Osteocyte (in vitro differentiated cells): Measurements from ENCODE around the gene SLC45A1. TPM values are rescaled to one million over a fixed set of nuclear protein-coding genes. Genes with fewer than 3 reads are reported as not detected.
A peak's percentile ranks its signal among the peaks of the same experiment; 100 is the strongest.

ENCODE experiments used
- DNase-seq: peaks from one replicate; pipeline ENCODE4 v3.0.0; 2021; ENCODE audit warnings: mixed read lengths; ENCODE audit not compliant: unreplicated experiment; ENCODE audit errors: extremely low spot score
- H3K27ac Mint-ChIP-seq: one replicate; pipeline ENCODE4 v1.8.0; 2021; ENCODE audit warnings: mild to moderate bottlenecking, mixed read lengths; ENCODE audit not compliant: unreplicated experiment
- H3K27me3 Mint-ChIP-seq: one replicate; pipeline ENCODE4 v1.8.0; 2021; ENCODE audit warnings: mixed read lengths; ENCODE audit not compliant: unreplicated experiment
- H3K36me3 Mint-ChIP-seq: one replicate; pipeline ENCODE4 v1.8.0; 2021; ENCODE audit warnings: mixed read lengths; ENCODE audit not compliant: unreplicated experiment
- H3K4me1 Mint-ChIP-seq: one replicate; pipeline ENCODE4 v1.8.0; 2021; ENCODE audit warnings: mixed read lengths; ENCODE audit not compliant: unreplicated experiment
- H3K4me3 Mint-ChIP-seq: one replicate; pipeline ENCODE4 v1.8.0; 2021; ENCODE audit warnings: mild to moderate bottlenecking, moderate library complexity, mixed read lengths; ENCODE audit not compliant: unreplicated experiment
- H3K9me3 Mint-ChIP-seq: one replicate; pipeline ENCODE4 v1.8.0; 2021; ENCODE audit warnings: mixed read lengths; ENCODE audit not compliant: unreplicated experiment
- CTCF ChIP-seq: fragments of 200-600 bp; sonication (generic); IDR thresholded peaks from 2 replicates; pipeline ENCODE4 v1.5.0; 2021; ENCODE audit warnings: antibody characterized with exemption, mild to moderate bottlenecking, moderate library complexity
- total RNA-seq: library from RNA; stranded (reverse); gene quantifications from 2 replicates; pipeline ENCODE4 v1.2.1, GENCODE V29; 2021

Gene SLC45A1
- total RNA-seq, 1 donor from 2014 or later = 3.2 TPM

DNA sequence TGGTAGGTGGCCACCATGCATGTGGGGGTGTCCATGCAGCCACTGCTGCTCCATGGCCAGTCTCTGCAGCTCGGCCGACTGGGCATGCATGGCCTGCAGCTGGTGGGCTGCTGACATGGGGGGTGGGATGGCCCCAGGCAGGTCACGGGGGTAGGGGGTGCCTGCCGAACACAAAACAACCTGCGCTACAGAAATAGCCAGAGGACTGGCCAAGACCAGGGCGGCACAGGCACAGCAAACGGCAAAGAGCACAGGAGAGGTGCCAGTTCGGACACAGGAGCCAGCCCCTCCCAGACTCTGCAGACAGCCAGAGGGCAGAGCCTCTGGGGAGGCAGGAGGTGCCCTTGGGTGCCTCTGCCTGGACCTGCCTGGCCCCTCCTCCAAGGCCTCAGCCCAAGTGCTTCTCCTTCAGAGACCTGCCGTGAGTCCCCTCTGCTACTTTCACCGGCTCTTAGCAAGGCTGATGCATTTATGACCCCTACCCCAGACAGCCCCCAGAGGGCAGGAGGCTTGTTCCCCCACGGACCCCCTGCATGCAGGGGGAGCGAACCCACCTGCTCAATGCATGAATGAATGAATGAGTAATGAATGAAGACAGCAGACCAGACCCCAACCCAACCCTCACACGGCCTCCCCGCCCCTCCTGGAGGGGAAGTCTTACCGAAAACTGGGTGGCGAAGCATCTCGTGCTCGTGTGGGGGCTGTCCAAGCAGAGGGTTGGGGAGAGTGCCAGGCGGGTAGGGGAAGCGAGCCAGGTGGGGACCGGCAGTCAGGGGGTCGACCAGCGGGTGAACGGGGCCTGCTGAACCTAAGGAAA, 37.7 kb downstream of the SLC45A1 start:
- no peak overlapping the region for H3K27ac Mint-ChIP-seq
- H3K36me3 Mint-ChIP-seq = peaks cover 34% of the 10 kb centered on the region
- no peak for TF ChIP-seq CTCF
- no peaks in the 10 kb centered on the region for H3K27me3 Mint-ChIP-seq
- no peaks in the 10 kb centered on the region for H3K9me3 Mint-ChIP-seq
- no peak overlapping the region for H3K4me3 Mint-ChIP-seq
- no peaks in the 10 kb centered on the region for H3K4me1 Mint-ChIP-seq
- no peak for DNase-seq

GRCh38 chr1:8356256-8357209, 38.6 kb downstream of the SLC45A1 start:
- no peaks in the 10 kb centered on the region for H3K27me3 Mint-ChIP-seq
- DNase-seq = no peak
- no peak for TF ChIP-seq CTCF
- no peaks in the 10 kb centered on the region for H3K4me1 Mint-ChIP-seq
- H3K36me3 Mint-ChIP-seq = peaks cover 38% of the 10 kb centered on the region
- H3K9me3 Mint-ChIP-seq = no peaks in the 10 kb centered on the region
- H3K4me3 Mint-ChIP-seq = no peak overlapping the region
- peak overlapping the region; percentile 16 for H3K27ac Mint-ChIP-seq

DNA sequence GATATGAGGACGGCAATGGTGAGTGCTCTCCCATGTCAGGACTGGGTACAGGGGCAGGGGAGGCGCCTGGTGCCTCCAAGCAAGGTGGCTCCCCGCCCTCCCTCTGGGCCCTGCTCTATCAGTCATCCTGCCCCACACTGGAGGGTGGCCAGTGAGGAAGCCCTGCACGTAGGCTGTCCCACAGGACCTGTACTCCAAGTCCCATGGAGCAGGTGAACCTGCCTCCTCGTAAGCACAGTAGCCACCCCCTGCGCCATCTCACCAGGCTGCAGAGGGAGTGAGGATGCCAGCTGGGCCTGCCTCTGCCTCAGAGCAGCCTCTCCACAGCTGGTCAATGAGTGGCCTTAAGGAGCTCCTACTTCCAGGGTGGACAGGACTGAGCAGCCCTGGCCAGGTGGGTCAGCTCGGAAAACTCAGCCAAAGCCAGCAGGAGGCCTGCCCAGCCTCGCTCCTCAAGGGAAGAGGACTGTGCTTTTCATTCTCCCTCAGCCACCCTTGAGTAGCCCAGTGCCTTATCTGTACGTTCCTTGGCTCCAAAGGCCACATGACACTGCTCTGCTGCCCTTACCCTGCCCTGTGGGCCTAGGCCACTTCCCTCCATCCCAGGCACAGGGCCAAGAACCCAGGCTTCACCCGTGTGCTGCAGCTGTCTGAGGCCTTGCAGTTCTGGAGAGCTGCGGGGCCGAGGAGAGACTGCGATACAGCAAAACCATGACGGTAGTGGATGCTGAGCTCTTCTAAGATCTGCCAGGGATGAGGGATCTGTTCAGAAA, 39.6 kb downstream of the SLC45A1 start:
- H3K36me3 Mint-ChIP-seq = peaks cover 38% of the 10 kb centered on the region
- H3K27ac Mint-ChIP-seq = no peak overlapping the region
- no peaks in the 10 kb centered on the region for H3K9me3 Mint-ChIP-seq
- no peak for TF ChIP-seq CTCF
- no peak for DNase-seq
- H3K4me1 Mint-ChIP-seq = no peaks in the 10 kb centered on the region
- no peak overlapping the region for H3K4me3 Mint-ChIP-seq
- no peaks in the 10 kb centered on the region for H3K27me3 Mint-ChIP-seq

- no peak overlapping the region for H3K4me3 Mint-ChIP-seq
- no peaks in the 10 kb centered on the region for H3K9me3 Mint-ChIP-seq
- no peak overlapping the region for H3K27ac Mint-ChIP-seq
- peaks cover 37% of the 10 kb centered on the region for H3K36me3 Mint-ChIP-seq
- TF ChIP-seq CTCF = no peak
- H3K27me3 Mint-ChIP-seq = no peaks in the 10 kb centered on the region
- peaks cover 4% of the 10 kb centered on the region for H3K4me1 Mint-ChIP-seq
- no peak for DNase-seq
These were observed 40.5 kb downstream of the SLC45A1 start for GRCh38 chr1:8358241-8358896.
